Right ventricle myocardium inferior (tissue), 1 donor: ENCODE measurements around the gene MCOLN2. TPM values are rescaled to one million over a fixed set of nuclear protein-coding genes. Genes with fewer than 3 reads are reported as not detected.

Experiments
- ATAC-seq: fragments of 200-7000 bp; cut with Tn5 transposase; one replicate; pipeline ENCODE4 v1.9.1; 2020; ENCODE audit warnings: mild to moderate bottlenecking, moderate library complexity
- DNase-seq: peaks from one replicate; pipeline ENCODE4 v3.0.0; 2021; ENCODE audit errors: missing footprints
- intact Hi-C: fragments of 100-400 bp; cut with DNase I; formaldehyde crosslinking; loops from one replicate; pipeline ENCODE4 v1.11.0; 2022
- total RNA-seq: library from RNA; stranded (reverse); fragmentation: NEBNext Ultra II Directional; extraction: Animal tissue kit (Norgen Biotek cat#: 25700); gene quantifications from one replicate; pipeline ENCODE4 v1.2.1, GENCODE V29; 2021
- donor health status: DM: no; HTN: yes; CAD: no; lungs with severe emphysema.

MCOLN2 gene
- total RNA-seq, 1 donor from 2014 or later, result 0.19 TPM

DNA sequence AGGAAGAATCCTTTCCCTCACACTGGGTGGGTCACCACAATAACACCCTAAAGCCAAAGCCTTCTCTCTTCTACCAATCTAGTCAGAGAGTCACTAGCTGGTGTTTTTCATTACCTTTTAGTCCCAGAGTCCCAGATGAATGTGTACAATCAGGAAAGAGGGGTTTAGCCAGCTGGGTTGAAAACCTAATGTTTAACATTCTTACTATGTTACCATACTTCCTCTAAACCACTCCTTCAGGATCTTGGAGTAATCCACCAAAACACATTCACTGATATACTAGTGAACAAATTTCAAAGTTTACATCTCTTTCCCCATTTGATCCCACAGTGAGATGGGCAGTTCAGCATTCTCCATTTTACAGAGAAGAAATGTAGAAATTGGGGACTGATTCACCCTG lies 113.6 kb downstream of the MCOLN2 start:
- ATAC-seq, result no peak
- DNase-seq, result no peak
- intact Hi-C loops, result no loop called here

DNA sequence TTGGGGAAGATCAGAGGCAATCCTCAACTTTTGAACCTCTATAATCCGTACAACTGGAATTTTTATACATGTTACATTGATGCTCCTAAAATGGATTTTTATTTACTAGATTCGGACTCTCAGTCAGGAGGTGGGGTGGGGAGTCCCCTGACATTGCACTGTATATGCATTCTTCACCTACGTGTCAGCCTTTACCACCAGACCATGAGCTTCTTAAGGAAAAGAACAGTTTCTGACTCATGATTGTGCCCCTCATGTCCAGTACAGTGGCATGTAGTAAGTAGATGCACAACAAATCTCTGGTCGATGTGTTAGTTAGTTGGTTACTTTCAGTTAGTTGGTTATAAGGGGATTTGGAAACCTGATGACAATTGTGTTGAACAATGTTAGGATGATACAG lies 119.3 kb downstream of the MCOLN2 start:
- intact Hi-C loops, result no loop called here
- ATAC-seq (no peak), DNase-seq (no peak)

DNA sequence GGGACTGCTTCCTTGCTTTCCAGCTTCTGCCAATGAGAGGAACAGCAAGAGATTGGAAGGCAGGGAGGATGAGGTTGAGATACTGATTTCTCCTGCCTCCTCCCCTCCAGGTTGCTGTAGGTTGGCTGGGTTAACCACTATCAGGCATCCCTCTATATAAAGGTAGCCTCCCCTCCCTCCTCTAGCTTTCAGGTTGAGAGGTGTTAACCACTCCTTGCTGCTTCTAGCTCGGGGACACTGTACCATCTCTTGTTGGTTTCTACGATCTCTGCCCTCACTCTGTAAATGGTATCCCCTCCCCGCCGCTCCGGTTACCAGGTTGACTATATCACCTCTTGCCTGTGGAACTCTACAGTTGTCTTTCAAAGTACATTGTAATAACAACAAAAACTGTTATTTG lies 120.6 kb downstream of the MCOLN2 start:
- intact Hi-C loops, result no loop called here
- DNase-seq (no peak), ATAC-seq (no peak)

Other genes with a start within 250 kb of the MCOLN2 start
- gene LPAR3, start 103.9 kb downstream of the MCOLN2 start, total RNA-seq, result 16.6 TPM
- 1.2 TPM for gene MCOLN3, start 51.4 kb upstream of the MCOLN2 start, total RNA-seq
- gene SYDE2, start 203.9 kb upstream of the MCOLN2 start, total RNA-seq, result 20.7 TPM